HL-60 (cell line): Measurements from ENCODE around the gene TENM4.

Experiments
- DNase-seq, 2 experiments: peaks; one replicate each; pipeline ENCODE4 v3.0.0-alpha.2; 2010 to 2020; ENCODE audit warnings: low read depth in 1 of 2, low spot score in 1 of 2
- H3K27ac ChIP-seq: fragments of 250-450 bp; sonication (Bioruptor Pico); replicated peaks from 2 replicates; pipeline ENCODE4 v1.5.1; 2020; ENCODE audit warnings: mild to moderate bottlenecking, moderate library complexity
- H3K27me3 ChIP-seq: fragments of 250-450 bp; sonication (Bioruptor Pico); 2 replicates; pipeline ENCODE4 v1.5.1; 2021; ENCODE audit warnings: mild to moderate bottlenecking, moderate library complexity; ENCODE audit not compliant: insufficient read depth, poor library complexity, severe bottlenecking
- H3K4me3 ChIP-seq: replicated peaks from 2 replicates; pipeline ENCODE4 v1.5.1; 2011; ENCODE audit warnings: mild to moderate bottlenecking, control low read depth, low read length; ENCODE audit not compliant: insufficient read depth
- GABPA ChIP-seq: IDR thresholded peaks from 2 replicates; pipeline ENCODE4 v1.6.1; 2012; ENCODE audit warnings: low read depth
- POLR2AphosphoS5 ChIP-seq: IDR thresholded peaks from 2 replicates; pipeline ENCODE4 v1.6.1; 2012; ENCODE audit warnings: low read depth
- SPI1 ChIP-seq: IDR thresholded peaks from 2 replicates; pipeline ENCODE4 v1.6.1; 2012; ENCODE audit warnings: low read depth, mild to moderate bottlenecking, borderline replicate concordance
- TF ChIP-seq, protein P1 (sequence below): IDR thresholded peaks from 2 replicates; pipeline ENCODE4 v1.6.1; 2012; ENCODE audit warnings: low read depth; ENCODE audit not compliant: insufficient replicate concordance
- TF ChIP-seq, protein P2 (sequence below): IDR thresholded peaks from one replicate; pipeline ENCODE4 v1.5.1; 2011; ENCODE audit warnings: low read length, control low read depth, inconsistent platforms; ENCODE audit not compliant: insufficient read depth

Gene TENM4

DNA sequence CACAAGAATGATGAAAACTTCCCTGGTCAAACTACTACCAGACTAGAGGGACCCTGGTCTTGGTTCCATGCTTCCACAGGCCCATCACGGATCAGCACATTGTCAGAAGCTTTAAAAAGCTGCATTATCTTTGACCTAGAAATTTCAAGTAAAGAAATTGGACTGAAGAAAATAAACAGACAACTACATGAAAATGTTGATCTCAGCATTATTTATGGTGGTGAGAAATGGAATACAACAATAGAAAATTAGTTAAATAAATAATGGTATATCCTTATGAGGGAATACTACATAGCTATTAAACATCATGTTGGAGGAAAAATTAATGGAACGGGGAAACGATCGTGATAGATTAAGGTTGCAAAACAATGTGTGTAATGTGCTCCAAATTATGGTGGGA is 13.7 kb downstream of the TENM4 start:
- Histone ChIP-seq H3K27ac (no peak overlapping the region), H3K27me3 (peaks cover 2% of the 10 kb centered on the region), H3K4me3 (no peak overlapping the region)
- no peak for DNase-seq
- no peak for TF ChIP-seq GABPA
- TF ChIP-seq SPI1: no peak
- TF ChIP-seq, protein P1, sequence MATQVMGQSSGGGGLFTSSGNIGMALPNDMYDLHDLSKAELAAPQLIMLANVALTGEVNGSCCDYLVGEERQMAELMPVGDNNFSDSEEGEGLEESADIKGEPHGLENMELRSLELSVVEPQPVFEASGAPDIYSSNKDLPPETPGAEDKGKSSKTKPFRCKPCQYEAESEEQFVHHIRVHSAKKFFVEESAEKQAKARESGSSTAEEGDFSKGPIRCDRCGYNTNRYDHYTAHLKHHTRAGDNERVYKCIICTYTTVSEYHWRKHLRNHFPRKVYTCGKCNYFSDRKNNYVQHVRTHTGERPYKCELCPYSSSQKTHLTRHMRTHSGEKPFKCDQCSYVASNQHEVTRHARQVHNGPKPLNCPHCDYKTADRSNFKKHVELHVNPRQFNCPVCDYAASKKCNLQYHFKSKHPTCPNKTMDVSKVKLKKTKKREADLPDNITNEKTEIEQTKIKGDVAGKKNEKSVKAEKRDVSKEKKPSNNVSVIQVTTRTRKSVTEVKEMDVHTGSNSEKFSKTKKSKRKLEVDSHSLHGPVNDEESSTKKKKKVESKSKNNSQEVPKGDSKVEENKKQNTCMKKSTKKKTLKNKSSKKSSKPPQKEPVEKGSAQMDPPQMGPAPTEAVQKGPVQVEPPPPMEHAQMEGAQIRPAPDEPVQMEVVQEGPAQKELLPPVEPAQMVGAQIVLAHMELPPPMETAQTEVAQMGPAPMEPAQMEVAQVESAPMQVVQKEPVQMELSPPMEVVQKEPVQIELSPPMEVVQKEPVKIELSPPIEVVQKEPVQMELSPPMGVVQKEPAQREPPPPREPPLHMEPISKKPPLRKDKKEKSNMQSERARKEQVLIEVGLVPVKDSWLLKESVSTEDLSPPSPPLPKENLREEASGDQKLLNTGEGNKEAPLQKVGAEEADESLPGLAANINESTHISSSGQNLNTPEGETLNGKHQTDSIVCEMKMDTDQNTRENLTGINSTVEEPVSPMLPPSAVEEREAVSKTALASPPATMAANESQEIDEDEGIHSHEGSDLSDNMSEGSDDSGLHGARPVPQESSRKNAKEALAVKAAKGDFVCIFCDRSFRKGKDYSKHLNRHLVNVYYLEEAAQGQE: no peak
- TF ChIP-seq POLR2AphosphoS5: no peak
- TF ChIP-seq, protein P2, sequence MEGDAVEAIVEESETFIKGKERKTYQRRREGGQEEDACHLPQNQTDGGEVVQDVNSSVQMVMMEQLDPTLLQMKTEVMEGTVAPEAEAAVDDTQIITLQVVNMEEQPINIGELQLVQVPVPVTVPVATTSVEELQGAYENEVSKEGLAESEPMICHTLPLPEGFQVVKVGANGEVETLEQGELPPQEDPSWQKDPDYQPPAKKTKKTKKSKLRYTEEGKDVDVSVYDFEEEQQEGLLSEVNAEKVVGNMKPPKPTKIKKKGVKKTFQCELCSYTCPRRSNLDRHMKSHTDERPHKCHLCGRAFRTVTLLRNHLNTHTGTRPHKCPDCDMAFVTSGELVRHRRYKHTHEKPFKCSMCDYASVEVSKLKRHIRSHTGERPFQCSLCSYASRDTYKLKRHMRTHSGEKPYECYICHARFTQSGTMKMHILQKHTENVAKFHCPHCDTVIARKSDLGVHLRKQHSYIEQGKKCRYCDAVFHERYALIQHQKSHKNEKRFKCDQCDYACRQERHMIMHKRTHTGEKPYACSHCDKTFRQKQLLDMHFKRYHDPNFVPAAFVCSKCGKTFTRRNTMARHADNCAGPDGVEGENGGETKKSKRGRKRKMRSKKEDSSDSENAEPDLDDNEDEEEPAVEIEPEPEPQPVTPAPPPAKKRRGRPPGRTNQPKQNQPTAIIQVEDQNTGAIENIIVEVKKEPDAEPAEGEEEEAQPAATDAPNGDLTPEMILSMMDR: no peak

DNA sequence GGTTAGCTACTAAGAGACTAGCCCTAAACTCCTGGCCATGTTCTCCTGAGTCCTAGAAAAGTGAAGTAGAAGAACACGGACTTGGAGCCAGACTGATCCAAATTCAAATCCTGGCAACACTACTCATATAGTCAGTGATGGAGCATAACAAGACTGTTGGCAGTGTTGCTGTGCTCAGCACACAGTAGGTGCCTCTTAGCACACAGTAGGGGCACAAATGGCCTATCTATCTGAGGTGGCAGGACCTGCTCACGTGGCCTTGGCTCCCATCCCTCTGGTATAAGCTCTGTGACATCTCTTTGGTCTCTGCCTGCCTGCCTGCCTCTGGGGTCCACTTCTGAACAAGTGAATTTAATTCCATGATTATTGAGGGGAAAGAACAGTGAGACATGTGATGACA is 15.4 kb downstream of the TENM4 start:
- no peak overlapping the region for H3K27ac ChIP-seq
- peaks cover under 1% of the 10 kb centered on the region for H3K27me3 ChIP-seq
- no peak for TF ChIP-seq SPI1
- TF ChIP-seq, protein P2: no peak
- no peak for TF ChIP-seq GABPA
- TF ChIP-seq, protein P1: no peak
- DNase-seq: no peak
- no peak overlapping the region for H3K4me3 ChIP-seq

DNA sequence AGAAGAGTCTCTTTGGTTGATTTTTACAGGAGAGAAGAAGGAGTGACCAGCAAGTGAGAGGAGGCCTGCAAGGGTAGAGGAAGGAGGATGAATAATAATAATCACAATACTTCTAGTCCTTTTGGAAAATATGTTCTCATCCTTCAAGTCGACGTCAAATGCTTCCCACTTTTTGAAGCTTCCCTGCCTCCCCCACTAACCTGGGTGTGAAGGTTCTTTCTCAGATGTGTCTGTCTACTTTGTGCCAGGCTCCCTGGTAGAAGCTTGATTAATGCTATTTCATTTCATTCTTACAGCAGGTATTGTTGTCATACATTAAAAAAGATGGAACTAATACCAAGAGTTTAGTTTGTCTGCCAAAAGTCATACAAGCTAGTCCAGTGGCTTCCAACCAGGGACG is 17.1 kb downstream of the TENM4 start:
- TF ChIP-seq, protein P1: no peak
- TF ChIP-seq SPI1 (no peak), POLR2AphosphoS5 (no peak), GABPA (no peak)
- TF ChIP-seq, protein P2: no peak
- H3K27ac ChIP-seq: no peak overlapping the region
- no peaks in the 10 kb centered on the region for H3K27me3 ChIP-seq
- DNase-seq: no peak
- no peak overlapping the region for H3K4me3 ChIP-seq
